ENCODE data around the gene CCDC106. TPM values are rescaled to one million over a fixed set of nuclear protein-coding genes. Genes with fewer than 3 reads are reported as not detected.

Gene CCDC106
- total RNA-seq, 1 donor from 2014 or later = 12.2 TPM

DNA sequence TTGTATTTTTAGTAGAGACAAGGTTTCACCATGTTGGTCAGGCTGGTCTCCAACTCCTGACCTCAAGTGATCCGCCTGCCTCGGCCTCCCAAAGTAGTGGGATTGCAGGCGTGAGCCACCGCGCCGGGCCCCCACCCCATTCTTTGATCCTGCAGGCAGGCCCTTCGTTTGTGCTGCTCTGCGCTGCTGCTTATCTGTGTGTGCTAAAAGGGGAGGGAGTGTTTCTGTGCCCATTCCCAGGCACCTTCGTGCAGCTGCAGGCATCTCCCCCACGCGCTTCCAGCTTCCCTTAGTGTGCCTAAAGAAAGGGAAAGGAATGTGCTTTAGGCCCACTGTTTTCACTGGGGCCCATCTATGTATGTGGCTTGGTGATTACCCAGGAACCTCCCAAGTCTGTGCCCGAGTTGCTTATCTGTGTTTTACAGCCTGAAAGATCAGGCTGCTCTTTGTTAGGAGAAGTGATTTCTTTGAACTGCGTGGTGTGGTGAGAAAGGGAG, 54.2 kb downstream of the CCDC106 start:
- Mint-ChIP-seq H3K4me1 (ENCODE audit: low read depth, unreplicated experiment) (peaks cover 2% of the 10 kb centered on the region), H3K27me3 (ENCODE audit: low read depth, unreplicated experiment) (no peaks in the 10 kb centered on the region), H3K36me3 (ENCODE audit: low read depth, unreplicated experiment) (peaks cover 41% of the 10 kb centered on the region), H3K4me3 (ENCODE audit: unreplicated experiment) (no peak overlapping the region), H3K9me3 (ENCODE audit: unreplicated experiment) (peaks cover 12% of the 10 kb centered on the region), H3K27ac (ENCODE audit: unreplicated experiment) (no peak overlapping the region)
- Histone ChIP-seq H3K27ac (ENCODE audit: low read depth, low read length) (no peak overlapping the region), H2AFZ (ENCODE audit: low read depth, low read length) (no peak overlapping the region), H3K36me3 (ENCODE audit: insufficient read depth, low read length) (peaks cover 3% of the 10 kb centered on the region), H4K20me1 (ENCODE audit: insufficient read depth, low read length) (no peaks in the 10 kb centered on the region), H3K27me3 (ENCODE audit: insufficient read depth, low read length) (no peaks in the 10 kb centered on the region), H3K79me2 (ENCODE audit: insufficient read depth, low read length) (no peaks in the 10 kb centered on the region), H3K9me3 (ENCODE audit: insufficient read depth, low read depth, low read length) (peaks cover 4% of the 10 kb centered on the region), H3K9ac (ENCODE audit: low read length) (no peak overlapping the region), H3K4me3 (ENCODE audit: insufficient read depth, low read depth, low read length) (no peak overlapping the region), H3K4me2 (ENCODE audit: low read length) (no peak overlapping the region), H3K4me1 (ENCODE audit: insufficient read depth, low read length) (no peaks in the 10 kb centered on the region)
- no peak for FAIRE-seq
- TF ChIP-seq, protein P1, sequence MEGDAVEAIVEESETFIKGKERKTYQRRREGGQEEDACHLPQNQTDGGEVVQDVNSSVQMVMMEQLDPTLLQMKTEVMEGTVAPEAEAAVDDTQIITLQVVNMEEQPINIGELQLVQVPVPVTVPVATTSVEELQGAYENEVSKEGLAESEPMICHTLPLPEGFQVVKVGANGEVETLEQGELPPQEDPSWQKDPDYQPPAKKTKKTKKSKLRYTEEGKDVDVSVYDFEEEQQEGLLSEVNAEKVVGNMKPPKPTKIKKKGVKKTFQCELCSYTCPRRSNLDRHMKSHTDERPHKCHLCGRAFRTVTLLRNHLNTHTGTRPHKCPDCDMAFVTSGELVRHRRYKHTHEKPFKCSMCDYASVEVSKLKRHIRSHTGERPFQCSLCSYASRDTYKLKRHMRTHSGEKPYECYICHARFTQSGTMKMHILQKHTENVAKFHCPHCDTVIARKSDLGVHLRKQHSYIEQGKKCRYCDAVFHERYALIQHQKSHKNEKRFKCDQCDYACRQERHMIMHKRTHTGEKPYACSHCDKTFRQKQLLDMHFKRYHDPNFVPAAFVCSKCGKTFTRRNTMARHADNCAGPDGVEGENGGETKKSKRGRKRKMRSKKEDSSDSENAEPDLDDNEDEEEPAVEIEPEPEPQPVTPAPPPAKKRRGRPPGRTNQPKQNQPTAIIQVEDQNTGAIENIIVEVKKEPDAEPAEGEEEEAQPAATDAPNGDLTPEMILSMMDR (IDR thresholded peaks at IDR 0.05; ENCODE audit: insufficient read depth, low read depth, low read length) = no peak
- TF ChIP-seq EZH2 (IDR thresholded peaks at IDR 0.05; ENCODE audit: insufficient read depth, low read length) = no peak
- no peak for DNase-seq (ENCODE audit: low read depth)

Other genes starting within 250 kb of the CCDC106 start
- gene UBE2S, start 240.4 kb upstream of the CCDC106 start, total RNA-seq = 107 and 116 TPM in 2 replicates
- 0.09 TPM in 1 of 2 replicates, not detected in the other for gene SHISA7, start 204.9 kb upstream of the CCDC106 start, total RNA-seq
- 58.8 and 61.6 TPM in 2 replicates for gene ISOC2, start 186.6 kb upstream of the CCDC106 start, total RNA-seq
- gene C19orf85, start 183.5 kb upstream of the CCDC106 start, total RNA-seq = not detected in 2 replicates
- gene ZNF628, start 171.6 kb upstream of the CCDC106 start, total RNA-seq = 9.9 and 11.9 TPM in 2 replicates
- 68.7 and 71.2 TPM in 2 replicates for gene NAT14, start 163.0 kb upstream of the CCDC106 start, total RNA-seq
- gene SSC5D, start 159.8 kb upstream of the CCDC106 start, total RNA-seq = 46.8 and 66.1 TPM in 2 replicates
- 2.5 and 4.2 TPM in 2 replicates for gene SBK2, start 111.1 kb upstream of the CCDC106 start, total RNA-seq
- 0.34 and 0.91 TPM in 2 replicates for gene SBK3, start 102.7 kb upstream of the CCDC106 start, total RNA-seq
- gene ZNF579, start 67.4 kb upstream of the CCDC106 start, total RNA-seq = 50.2 and 58.0 TPM in 2 replicates
- 14.2 and 14.5 TPM in 2 replicates for gene FIZ1, start 48.7 kb upstream of the CCDC106 start, total RNA-seq
- 6.0 and 6.3 TPM in 2 replicates for gene ZNF524, start 47.9 kb upstream of the CCDC106 start, total RNA-seq
- gene ZNF865, start 42.6 kb upstream of the CCDC106 start, total RNA-seq = 15.0 and 15.3 TPM in 2 replicates
- gene ZNF784, start 23.6 kb upstream of the CCDC106 start, total RNA-seq = 5.0 and 5.3 TPM in 2 replicates
- 35.8 and 36.6 TPM in 2 replicates for gene ZNF580, start 7.2 kb upstream of the CCDC106 start, total RNA-seq
- 28.4 and 30.0 TPM in 2 replicates for gene ZNF581, start 4.6 kb upstream of the CCDC106 start, total RNA-seq
- 183 and 194 TPM in 2 replicates for gene U2AF2, start 6.8 kb downstream of the CCDC106 start, total RNA-seq
- 145 and 156 TPM in 2 replicates for gene EPN1, start 27.0 kb downstream of the CCDC106 start, total RNA-seq
- not detected in 2 replicates for gene NLRP9, start 90.2 kb downstream of the CCDC106 start, total RNA-seq
- 0.43 TPM in 1 of 2 replicates, not detected in the other for gene RFPL4A, start 110.9 kb downstream of the CCDC106 start, total RNA-seq
- not detected in 2 replicates for gene RFPL4AL1, start 120.9 kb downstream of the CCDC106 start, total RNA-seq
- gene NLRP11, start 183.8 kb downstream of the CCDC106 start, total RNA-seq = not detected in 2 replicates
- gene NLRP4, start 188.3 kb downstream of the CCDC106 start, total RNA-seq = not detected in 2 replicates